Mesenchymal stem cell (in vitro differentiated cells and primary cell): Measurements from ENCODE around the gene CNTNAP2.

Source experiments
- DNase-seq: peaks from one replicate; pipeline ENCODE4 v3.0.0-alpha.2; 2013
- H2AFZ ChIP-seq: one replicate; pipeline ENCODE4 v1.6.1; 2013; ENCODE audit warnings: low read depth, mild to moderate bottlenecking, control low read depth, inconsistent platforms, low read length, moderate library complexity
- H2AK5ac ChIP-seq: 2 replicates; pipeline ENCODE4 v1.6.1; 2013; ENCODE audit warnings: low read length, moderate library complexity, mild to moderate bottlenecking, inconsistent platforms; ENCODE audit not compliant: severe bottlenecking
- H2BK120ac ChIP-seq: one replicate; pipeline ENCODE4 v1.6.1; 2013; ENCODE audit warnings: low read depth, mild to moderate bottlenecking, inconsistent platforms, low read length, moderate library complexity
- H2BK12ac ChIP-seq, 2 experiments: one replicate each; pipeline ENCODE4 v1.6.1; 2013; ENCODE audit warnings: inconsistent platforms in 2 of 2, low read length in 2 of 2, mild to moderate bottlenecking in 2 of 2, moderate library complexity in 2 of 2, control low read depth in 1 of 2
- H2BK15ac ChIP-seq: one replicate; pipeline ENCODE4 v1.6.1; 2013; ENCODE audit warnings: mild to moderate bottlenecking, low read depth, inconsistent platforms; ENCODE audit not compliant: poor library complexity, severe bottlenecking
- H2BK5ac ChIP-seq: 2 replicates; pipeline ENCODE4 v1.6.1; 2013; ENCODE audit warnings: low read depth, mild to moderate bottlenecking, low read length, control low read depth, inconsistent platforms; ENCODE audit not compliant: poor library complexity, severe bottlenecking
- H3K14ac ChIP-seq, 2 experiments: one replicate each; pipeline ENCODE4 v1.6.1; 2013; ENCODE audit warnings: inconsistent platforms in 2 of 2, low read length in 2 of 2, control low read depth in 1 of 2, mild to moderate bottlenecking in 1 of 2, moderate library complexity in 1 of 2
- H3K18ac ChIP-seq, 2 experiments: one replicate each; pipeline ENCODE4 v1.6.1; 2013; ENCODE audit warnings: inconsistent platforms in 2 of 2, low read length in 2 of 2, control low read depth in 1 of 2, low read depth in 1 of 2, mild to moderate bottlenecking in 1 of 2
- H3K23ac ChIP-seq, 2 experiments: one replicate each; pipeline ENCODE4 v1.6.1; 2013; ENCODE audit warnings: inconsistent platforms in 2 of 2, low read length in 2 of 2, mild to moderate bottlenecking in 2 of 2, moderate library complexity in 2 of 2, control low read depth in 1 of 2
- H3K27ac ChIP-seq: 2 replicates; pipeline ENCODE4 v1.5.1; 2013; ENCODE audit warnings: mild to moderate bottlenecking, moderate library complexity, low read length, control low read depth, inconsistent platforms; ENCODE audit not compliant: poor library complexity, severe bottlenecking
- H3K27me3 ChIP-seq, 2 experiments: 2 replicates each; pipeline versions ENCODE4 v1.6.1 to v1.7.0; 2013; ENCODE audit warnings: low read length in 2 of 2, mild to moderate bottlenecking in 2 of 2, moderate library complexity in 2 of 2, control low read depth in 1 of 2, inconsistent platforms in 1 of 2; ENCODE audit not compliant: control insufficient read depth in 1 of 2, insufficient read depth in 1 of 2
- H3K36me3 ChIP-seq, 2 experiments: 2 replicates each; pipeline versions ENCODE4 v1.6.1 to v1.7.0; 2013; ENCODE audit warnings: low read length in 2 of 2, control low read depth in 1 of 2, inconsistent platforms in 1 of 2, low read depth in 1 of 2, mild to moderate bottlenecking in 1 of 2; ENCODE audit not compliant: insufficient read depth in 2 of 2, control insufficient read depth in 1 of 2
- H3K4ac ChIP-seq, 2 experiments: one replicate each; pipeline ENCODE4 v1.6.1; 2013; ENCODE audit warnings: inconsistent platforms in 2 of 2, low read length in 2 of 2, mild to moderate bottlenecking in 2 of 2, moderate library complexity in 2 of 2, control low read depth in 1 of 2, low read depth in 1 of 2
- H3K4me1 ChIP-seq: 2 replicates; pipeline ENCODE4 v1.6.1; 2013; ENCODE audit warnings: low read depth, low read length, control low read depth; ENCODE audit not compliant: control insufficient read depth, insufficient read depth
- H3K4me2 ChIP-seq: 2 replicates; pipeline ENCODE4 v1.6.1; 2013; ENCODE audit warnings: low read length, mild to moderate bottlenecking, inconsistent platforms; ENCODE audit not compliant: poor library complexity, severe bottlenecking
- H3K4me3 ChIP-seq, 2 experiments: 2 replicates each; pipeline versions ENCODE4 v1.5.1 to v1.7.0; 2013; ENCODE audit warnings: low read length in 2 of 2, mild to moderate bottlenecking in 2 of 2, control low read depth in 1 of 2, low read depth in 1 of 2; ENCODE audit not compliant: insufficient read depth in 1 of 2
- H3K79me1 ChIP-seq: replicated peaks from 2 replicates; pipeline ENCODE4 v1.6.1; 2013; ENCODE audit warnings: mild to moderate bottlenecking, control low read depth, low read length, inconsistent platforms; ENCODE audit not compliant: poor library complexity, severe bottlenecking
- H3K9ac ChIP-seq: 2 replicates; pipeline ENCODE4 v1.7.0; 2013; ENCODE audit warnings: mild to moderate bottlenecking, low read length, moderate library complexity
- H3K9me3 ChIP-seq: 2 replicates; pipeline ENCODE4 v1.7.0; 2013; ENCODE audit warnings: mild to moderate bottlenecking, low read length; ENCODE audit not compliant: control insufficient read depth
- H4K8ac ChIP-seq: one replicate; pipeline ENCODE4 v1.6.1; 2013; ENCODE audit warnings: inconsistent platforms, mild to moderate bottlenecking, low read length, moderate library complexity
- H4K91ac ChIP-seq: one replicate; pipeline ENCODE4 v1.6.1; 2013; ENCODE audit warnings: mild to moderate bottlenecking, low read length, inconsistent platforms
- WGBS: methylation state at CpG from one replicate; pipeline ENCODE4 v1.1.7; 2013; ENCODE audit warnings: mixed read lengths; 5-methylcytosine and 5-hydroxymethylcytosine counted together

CNTNAP2 gene

GRCh38 chr7:148191391-148192065 lies 2074.9 kb downstream of the CNTNAP2 start:
- Histone ChIP-seq H3K27ac (no peak overlapping the region), H3K27me3 (no peaks in the 10 kb centered on the region), H4K91ac (no peak overlapping the region), H2BK120ac (no peak overlapping the region), H3K14ac (no peak overlapping the region), H3K9me3 (no peaks in the 10 kb centered on the region), H4K8ac (no peak overlapping the region), H3K4me3 (no peak overlapping the region), H2AFZ (no peak overlapping the region), H3K36me3 (no peaks in the 10 kb centered on the region), H2BK5ac (no peak overlapping the region), H3K4me1 (no peaks in the 10 kb centered on the region), H3K18ac (no peak overlapping the region), H3K23ac (no peak overlapping the region), H3K4me2 (no peak overlapping the region), H3K79me1 (no peaks in the 10 kb centered on the region), H3K4ac (no peak overlapping the region), H3K9ac (no peak overlapping the region), H2AK5ac (no peak overlapping the region), H2BK15ac (no peak overlapping the region), H2BK12ac (no peak overlapping the region)
- DNase-seq: no peak
- 82% methylated on average over 1 of the region's 1 CpG for WGBS

GRCh38 chr7:148192491-148192890 lies 2075.9 kb downstream of the CNTNAP2 start:
- H3K36me3 ChIP-seq: no peaks in the 10 kb centered on the region
- H2BK12ac ChIP-seq: no peak overlapping the region
- no peak overlapping the region for H2BK120ac ChIP-seq
- H4K91ac ChIP-seq: no peak overlapping the region
- no peaks in the 10 kb centered on the region for H3K79me1 ChIP-seq
- H2BK5ac ChIP-seq: no peak overlapping the region
- H3K18ac ChIP-seq: no peak overlapping the region
- H3K9ac ChIP-seq: no peak overlapping the region
- H4K8ac ChIP-seq: no peak overlapping the region
- no peak for DNase-seq
- H3K4me3 ChIP-seq: no peak overlapping the region
- H3K23ac ChIP-seq: no peak overlapping the region
- H3K27ac ChIP-seq: no peak overlapping the region
- no peak overlapping the region for H2BK15ac ChIP-seq
- H3K4me2 ChIP-seq: no peak overlapping the region
- 76% methylated on average over 5 of the region's 5 CpGs for WGBS
- H3K9me3 ChIP-seq: no peaks in the 10 kb centered on the region
- H3K4ac ChIP-seq: no peak overlapping the region
- H3K14ac ChIP-seq: no peak overlapping the region
- no peaks in the 10 kb centered on the region for H3K27me3 ChIP-seq
- H3K4me1 ChIP-seq: no peaks in the 10 kb centered on the region
- no peak overlapping the region for H2AK5ac ChIP-seq
- H2AFZ ChIP-seq: no peak overlapping the region

- WGBS: 50% methylated on average over 2 of the region's 3 CpGs
- Histone ChIP-seq H3K36me3 (no peaks in the 10 kb centered on the region), H3K18ac (no peak overlapping the region), H2BK15ac (no peak overlapping the region), H2BK5ac (no peak overlapping the region), H3K4me2 (no peak overlapping the region), H3K14ac (no peak overlapping the region), H3K4me3 (no peak overlapping the region), H2BK120ac (no peak overlapping the region), H4K91ac (no peak overlapping the region), H3K4me1 (no peaks in the 10 kb centered on the region), H3K23ac (no peak overlapping the region), H3K9ac (no peak overlapping the region), H4K8ac (no peak overlapping the region), H2AFZ (no peak overlapping the region), H3K27ac (no peak overlapping the region), H3K79me1 (no peaks in the 10 kb centered on the region), H3K4ac (no peak overlapping the region), H3K27me3 (no peaks in the 10 kb centered on the region), H2BK12ac (no peak overlapping the region), H2AK5ac (no peak overlapping the region), H3K9me3 (no peaks in the 10 kb centered on the region)
- DNase-seq: no peak
Observed at GRCh38 chr7:148201992-148202391, 2085.4 kb downstream of the CNTNAP2 start.

DNA sequence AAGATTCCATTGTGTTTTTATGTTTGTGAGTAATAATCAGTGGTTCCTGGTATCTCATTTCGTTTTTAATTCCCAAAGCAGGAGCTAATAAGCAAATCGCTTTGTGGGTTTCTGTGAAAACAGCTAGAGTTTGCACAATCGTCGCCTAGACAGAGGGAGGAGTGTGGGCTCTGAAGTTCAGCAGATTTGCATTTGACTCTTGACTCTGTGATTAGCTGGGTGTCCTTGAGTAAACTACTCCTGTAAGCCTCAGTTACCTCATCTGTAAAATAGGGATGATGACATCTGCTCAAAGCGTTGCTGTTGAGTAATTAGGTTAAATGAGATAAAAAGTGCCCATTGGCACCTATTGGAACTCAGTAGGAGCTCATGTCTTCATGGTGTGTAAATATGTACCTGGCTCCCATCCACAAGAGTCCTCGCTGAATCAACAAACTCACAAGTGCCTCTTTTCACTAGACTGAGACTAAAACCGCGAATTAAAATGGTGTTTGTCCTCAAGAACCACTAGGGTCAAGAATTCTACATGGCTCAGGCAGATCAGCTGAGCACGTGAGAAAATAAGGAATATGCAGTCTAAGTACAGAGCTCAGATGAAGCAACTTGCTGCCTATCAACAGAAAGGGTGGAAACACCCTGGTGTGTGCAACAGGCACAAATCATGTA lies 2088.2 kb downstream of the CNTNAP2 start:
- WGBS: 81% methylated on average over 8 of the region's 9 CpGs
- Histone ChIP-seq H3K36me3 (no peaks in the 10 kb centered on the region), H3K27ac (no peak overlapping the region), H2AFZ (no peak overlapping the region), H2BK15ac (no peak overlapping the region), H3K79me1 (no peaks in the 10 kb centered on the region), H3K9ac (no peak overlapping the region), H2BK12ac (no peak overlapping the region), H2BK5ac (no peak overlapping the region), H3K9me3 (no peaks in the 10 kb centered on the region), H3K4me3 (no peak overlapping the region), H2BK120ac (no peak overlapping the region), H3K14ac (no peak overlapping the region), H3K23ac (no peak overlapping the region), H3K18ac (no peak overlapping the region), H4K91ac (no peak overlapping the region), H3K27me3 (no peaks in the 10 kb centered on the region), H3K4me2 (no peak overlapping the region), H4K8ac (no peak overlapping the region), H3K4me1 (no peaks in the 10 kb centered on the region), H2AK5ac (no peak overlapping the region), H3K4ac (no peak overlapping the region)
- DNase-seq: no peak
